GM18508 (cell line): ENCODE results near the gene ELAVL1.
"Not testable (repeated sequence)": the region's sequence is repeated elsewhere in the genome, so short reads cannot be mapped to it uniquely, and the experiment has no call there.

Source experiments
- ATAC-seq: cut with Tn5 transposase; IDR thresholded peaks from one replicate; pipeline ENCODE4 v1.9.1; 2021; ENCODE audit warnings: moderate number of reproducible peaks; ENCODE audit not compliant: insufficient read depth, unreplicated experiment

ELAVL1 gene

GRCh38 chr19:7926021-7926726, 79.3 kb downstream of the ELAVL1 start, which contains the start of gene CTXN1:
Gene CTXN1, minus strand, starts transcription at chr19:7926135. Its CDS starts 597 bp downstream, at chr19:7925538.
- no peak for ATAC-seq

DNA sequence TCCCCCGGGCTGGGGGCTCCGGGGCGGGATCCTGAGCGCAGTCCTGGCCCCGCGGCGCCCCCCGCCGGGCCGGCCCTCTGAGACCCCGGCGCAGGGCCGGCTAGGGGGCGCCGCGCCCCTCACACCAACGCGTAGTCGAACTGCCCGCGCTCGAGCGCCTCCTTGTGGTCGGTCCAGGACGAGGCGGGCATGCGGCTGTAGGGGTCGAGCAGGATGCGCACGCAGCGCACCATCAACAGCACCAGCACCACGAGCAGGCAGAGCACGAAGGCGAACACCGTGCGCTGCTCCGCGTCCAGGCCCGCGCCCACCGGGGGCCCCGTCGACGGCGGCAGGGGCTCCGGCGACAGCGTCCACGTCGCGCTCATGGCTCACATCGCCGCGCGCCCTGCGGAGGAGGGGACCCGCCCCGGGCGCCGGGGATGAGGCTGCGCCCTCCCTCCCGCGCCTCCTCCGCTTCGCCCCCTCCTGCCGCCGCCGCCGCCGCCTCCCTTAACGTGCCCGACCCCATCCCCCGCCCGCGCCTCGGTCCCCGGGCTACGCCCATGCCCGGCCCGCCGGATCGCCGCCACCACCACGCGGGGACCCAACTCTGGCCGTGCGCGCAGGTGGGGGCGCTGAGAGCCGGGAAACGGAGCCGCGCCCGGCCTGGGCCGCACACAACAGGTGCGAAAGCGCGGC, 80.1 kb downstream of the ELAVL1 start:
- no peak for ATAC-seq

GRCh38 chr19:7924651-7925170, 80.7 kb downstream of the ELAVL1 start:
- ATAC-seq: no peak

- no peak for ATAC-seq
These were observed 81.2 kb downstream of the ELAVL1 start for GRCh38 chr19:7924241-7924640.

DNA sequence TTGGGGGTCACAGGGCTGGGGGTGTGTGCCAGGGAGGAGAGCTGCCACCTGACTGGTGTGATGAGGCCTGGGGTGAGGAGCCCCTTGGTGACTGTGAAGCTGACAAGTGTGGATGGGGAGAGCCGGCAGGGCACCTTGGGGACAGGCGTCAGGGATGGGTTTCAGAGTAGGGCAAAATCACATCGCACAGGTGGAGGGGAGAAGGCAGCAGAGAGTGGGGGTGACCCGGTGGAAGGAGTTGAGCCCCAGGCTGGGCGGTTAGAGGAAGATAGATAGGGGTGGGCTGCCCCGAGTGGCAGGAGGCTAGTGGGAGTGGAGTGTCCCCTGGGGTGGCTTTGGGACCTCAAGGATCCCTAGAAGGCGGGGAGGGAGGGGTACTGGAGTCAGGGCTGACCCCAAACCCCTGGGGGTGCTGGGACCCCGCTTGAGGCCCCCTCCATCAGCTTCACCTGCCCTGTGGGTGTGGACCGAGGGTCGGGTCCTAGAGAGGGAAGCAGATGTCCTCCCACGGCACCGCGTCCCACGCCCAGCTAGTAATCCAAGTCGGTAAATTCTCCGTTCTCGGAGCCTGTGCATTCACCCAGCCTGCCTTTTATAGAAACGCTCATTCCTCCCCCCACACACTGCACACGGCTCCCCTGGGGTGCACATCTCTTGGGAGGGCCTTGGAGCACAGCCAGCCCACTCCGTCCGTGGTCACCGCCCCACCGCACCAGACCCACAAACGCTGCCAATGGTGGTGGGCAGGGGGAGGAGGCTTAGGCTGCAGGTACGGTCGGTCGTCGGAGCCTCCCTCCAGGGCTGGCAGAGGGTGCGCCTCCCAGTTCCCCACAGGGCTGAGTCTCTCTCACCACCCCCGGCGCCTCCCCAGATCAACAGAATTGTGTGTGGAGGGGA, 81.9 kb downstream of the ELAVL1 start:
- no peak for ATAC-seq

DNA sequence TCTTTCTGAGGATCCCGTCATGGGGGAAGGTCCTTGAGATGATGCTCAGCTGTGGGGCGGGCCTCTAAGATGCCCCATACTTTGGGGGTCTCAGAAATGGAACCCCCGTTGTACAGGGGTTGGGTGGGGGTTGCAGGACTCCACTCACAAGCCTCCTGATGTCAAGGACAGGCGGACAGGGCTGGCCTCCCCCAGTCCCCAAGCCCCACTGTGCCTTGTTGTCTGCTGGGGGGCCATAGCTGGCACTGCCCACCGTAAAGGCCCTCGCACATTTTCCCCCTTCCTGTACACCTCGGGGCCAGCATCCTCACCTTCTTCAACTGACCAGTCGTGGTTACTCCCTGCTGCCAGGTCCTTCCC, 82.6 kb downstream of the ELAVL1 start:
- no peak for ATAC-seq

DNA sequence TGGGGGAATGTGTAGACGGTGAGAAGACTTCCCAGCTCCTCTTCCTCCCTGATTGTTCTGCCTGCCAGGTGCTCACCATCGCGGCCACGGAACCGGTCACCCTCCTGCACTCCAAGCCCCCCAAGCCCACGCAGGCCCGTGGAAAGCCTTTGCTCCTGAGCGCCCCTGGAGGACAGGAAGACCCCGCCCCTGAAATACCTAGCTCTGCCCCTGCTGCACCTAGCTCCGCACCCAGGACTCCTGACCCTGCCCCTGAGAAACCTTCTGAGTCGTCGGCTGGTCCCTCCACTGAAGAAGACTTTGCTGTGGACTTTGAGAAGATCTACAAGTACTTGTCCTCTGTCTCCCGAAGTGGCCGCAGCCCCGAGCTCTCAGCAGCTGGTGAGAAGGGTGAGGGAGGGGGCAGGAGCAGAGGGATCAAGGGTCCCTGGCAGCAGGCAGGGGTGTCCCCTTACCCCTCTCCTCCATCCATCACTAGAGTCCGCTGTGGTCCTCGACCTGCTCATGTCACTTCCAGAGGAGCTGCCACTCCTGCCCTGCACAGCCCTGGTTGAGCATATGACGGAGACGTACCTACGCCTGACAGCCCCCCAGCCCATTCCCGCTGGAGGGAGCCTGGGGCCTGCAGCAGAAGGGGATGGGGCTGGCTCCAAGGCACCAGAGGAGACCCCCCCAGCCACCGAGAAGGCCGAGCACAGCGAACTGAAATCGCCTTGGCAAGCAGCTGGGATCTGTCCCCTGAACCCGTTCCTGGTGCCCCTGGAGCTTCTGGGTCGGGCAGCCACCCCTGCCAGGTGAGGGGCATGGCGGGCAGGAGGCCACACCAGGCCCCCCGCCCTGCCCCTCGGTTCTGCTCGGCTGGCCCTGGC, 83.2 kb downstream of the ELAVL1 start:
- no peak for ATAC-seq

GRCh38 chr19:7921302-7921966, 84.0 kb downstream of the ELAVL1 start:
- ATAC-seq: no peak

GRCh38 chr19:7920519-7921301, 84.7 kb downstream of the ELAVL1 start:
- ATAC-seq: no peak

DNA sequence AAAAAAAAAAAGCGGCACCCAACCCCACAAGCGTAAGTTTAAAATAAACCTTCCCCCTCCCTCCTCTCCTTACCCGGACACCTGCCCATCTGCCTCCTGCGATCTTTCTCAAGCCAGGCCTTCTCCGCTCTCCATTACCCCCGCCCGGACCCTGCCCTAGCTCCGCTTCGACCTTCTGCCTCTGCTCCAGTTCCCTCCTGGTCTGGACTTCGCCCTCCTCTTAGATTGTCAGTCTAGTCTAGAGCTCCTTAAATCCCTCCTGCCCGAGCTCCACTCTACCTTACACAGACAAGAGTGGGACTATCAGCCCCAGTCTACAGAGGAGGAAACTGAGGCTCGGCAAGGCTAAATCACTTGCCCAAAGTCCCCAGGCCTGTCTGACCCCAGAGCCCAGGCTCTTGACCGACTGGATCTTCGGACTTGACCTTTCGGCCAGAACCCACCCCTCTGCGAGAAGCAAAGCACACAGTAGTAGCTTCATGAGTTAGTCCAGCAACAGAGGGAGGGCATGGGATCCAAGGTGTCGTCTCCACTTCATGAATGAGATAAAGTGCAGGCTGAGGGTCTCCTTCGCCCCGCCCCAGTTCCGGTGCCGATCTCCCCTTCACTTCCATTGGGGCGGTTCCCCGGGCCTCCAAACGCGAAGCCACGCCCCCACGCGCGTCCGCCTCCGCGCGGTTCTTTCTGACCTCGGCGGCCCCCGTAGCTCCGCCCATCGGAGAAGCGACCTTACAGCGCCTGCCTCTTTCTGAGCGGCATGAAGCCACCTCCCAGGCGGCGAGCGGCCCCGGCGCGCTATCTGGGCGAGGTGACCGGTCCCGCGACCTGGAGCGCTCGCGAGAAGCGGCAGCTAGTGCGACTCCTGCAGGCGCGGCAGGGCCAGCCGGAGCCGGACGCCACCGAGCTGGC, 85.6 kb downstream of the ELAVL1 start, which contains the start of gene SNAPC2:
Gene SNAPC2, plus strand, starts transcription at position 729 of the 909 bp plus-strand sequence. Its CDS starts 29 bp downstream, at position 758.
- no peak for ATAC-seq

GRCh38 chr19:7918615-7919421, 86.6 kb downstream of the ELAVL1 start:
- ATAC-seq: no peak

DNA sequence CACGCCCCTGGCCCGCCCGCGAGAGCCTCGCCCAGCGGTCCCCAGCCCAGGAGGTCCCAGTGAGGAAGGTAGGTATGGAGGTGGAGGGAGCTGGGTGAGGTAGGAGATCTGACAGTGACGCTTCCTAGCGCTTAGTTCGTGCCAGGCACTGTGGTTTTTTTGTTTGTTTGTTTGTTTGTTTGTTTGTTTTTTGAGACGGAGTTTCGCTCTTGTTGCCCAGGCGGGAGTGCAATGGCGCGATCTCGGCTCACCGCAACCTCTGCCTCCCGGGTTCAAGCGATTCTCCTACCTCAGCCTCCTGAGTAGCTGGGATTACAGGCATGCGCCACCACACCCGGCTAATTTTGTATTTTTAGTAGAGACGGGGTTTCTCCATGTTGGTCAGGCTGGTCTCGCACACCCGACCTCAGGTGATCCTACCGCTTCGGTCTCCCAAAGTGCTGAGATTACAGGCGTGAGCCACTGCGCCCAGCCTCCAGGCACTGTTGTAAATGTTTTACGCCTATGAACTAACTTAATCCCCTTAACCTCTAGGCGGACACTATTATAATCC, 87.3 kb downstream of the ELAVL1 start:
- not testable (repeated sequence) for ATAC-seq

- no peak for ATAC-seq
These were observed 88.0 kb downstream of the ELAVL1 start for GRCh38 chr19:7917267-7918061.

- ATAC-seq: no peak
These were observed 88.5 kb downstream of the ELAVL1 start for GRCh38 chr19:7916955-7917266.

DNA sequence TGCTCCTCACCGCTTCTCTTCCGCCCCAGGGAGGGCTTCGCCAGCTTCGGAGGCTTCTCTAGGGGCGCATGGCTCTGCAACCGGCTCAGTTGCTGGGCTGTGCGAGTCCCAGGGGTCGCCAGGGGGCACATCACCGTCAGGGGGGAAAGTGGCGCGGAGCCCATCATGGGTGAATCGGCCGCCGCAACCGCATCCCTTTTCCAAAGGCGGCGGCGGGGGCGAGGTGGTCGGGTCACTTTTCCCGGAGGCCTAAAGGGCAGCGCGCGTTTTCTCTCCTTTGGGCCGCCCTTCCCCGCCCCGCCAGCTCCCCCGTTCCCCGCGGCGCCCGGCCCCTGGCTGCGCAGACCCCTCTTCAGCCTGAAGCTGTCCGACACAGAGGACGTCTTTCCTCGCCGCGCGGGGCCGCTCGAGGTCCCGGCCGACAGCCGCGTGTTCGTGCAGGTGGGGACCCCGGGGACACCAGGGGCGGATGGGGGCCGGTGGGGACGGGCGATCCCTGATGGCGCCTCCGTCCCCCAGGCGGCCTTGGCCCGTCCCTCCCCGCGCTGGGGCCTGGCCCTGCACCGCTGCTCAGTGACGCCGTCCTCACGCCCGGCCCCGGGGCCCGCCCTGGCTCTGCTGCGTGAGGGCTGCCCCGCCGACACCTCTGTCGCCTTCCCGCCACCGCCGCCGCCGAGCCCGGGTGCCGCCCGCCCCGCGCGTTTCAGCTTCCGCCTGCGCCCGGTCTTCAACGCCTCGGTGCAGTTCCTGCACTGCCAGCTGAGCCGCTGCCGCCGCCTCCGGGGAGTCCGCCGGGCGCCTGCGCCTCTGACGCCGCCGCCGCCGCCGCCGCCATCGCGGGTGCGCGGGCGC, 89.1 kb downstream of the ELAVL1 start:
- ATAC-seq: no peak
